Lower leg skin (tissue), 3 donors: ENCODE data around the gene GRXCR2.

ENCODE experiments used
- CTCF ChIP-seq, 3 donors: fragments of 450-650 bp; IDR thresholded peaks; one replicate each; pipeline ENCODE4 v1.5.1; 2016; ENCODE audit warnings: antibody characterized with exemption in 3 of 3, mild to moderate bottlenecking in 3 of 3, moderate library complexity in 2 of 3
- POLR2A ChIP-seq, 2 donors: fragments of 450-650 bp; IDR thresholded peaks; one replicate each; pipeline ENCODE4 v1.6.1; 2016 to 2017; ENCODE audit warnings: antibody characterized with exemption in 2 of 2, mild to moderate bottlenecking in 1 of 2, moderate library complexity in 1 of 2

- TF ChIP-seq CTCF (IDR thresholded peaks at IDR 0.05) = no peak
- TF ChIP-seq POLR2A (IDR thresholded peaks at IDR 0.05) = no peak
Measured at GRCh38 chr5:145852990-145853389, 19.8 kb downstream of the GRXCR2 start.
